Mucosa of gallbladder (tissue), 1 donor: ENCODE measurements around the gene MTHFD2L. TPM values are rescaled to one million over a fixed set of nuclear protein-coding genes. Genes with fewer than 3 reads are reported as not detected.

Experiments used
- DNase-seq: peaks from one replicate; pipeline ENCODE4 v3.0.0-alpha.2; 2020; ENCODE audit warnings: low spot score
- total RNA-seq: library from RNA; stranded (reverse); gene quantifications from one replicate; pipeline ENCODE4 v1.2.1, GENCODE V29; 2021
- donor health status: DM: no; HTN: no; CAD: no.

Gene MTHFD2L
- total RNA-seq, 1 donor from 2014 or later, result 6.8 TPM

DNA sequence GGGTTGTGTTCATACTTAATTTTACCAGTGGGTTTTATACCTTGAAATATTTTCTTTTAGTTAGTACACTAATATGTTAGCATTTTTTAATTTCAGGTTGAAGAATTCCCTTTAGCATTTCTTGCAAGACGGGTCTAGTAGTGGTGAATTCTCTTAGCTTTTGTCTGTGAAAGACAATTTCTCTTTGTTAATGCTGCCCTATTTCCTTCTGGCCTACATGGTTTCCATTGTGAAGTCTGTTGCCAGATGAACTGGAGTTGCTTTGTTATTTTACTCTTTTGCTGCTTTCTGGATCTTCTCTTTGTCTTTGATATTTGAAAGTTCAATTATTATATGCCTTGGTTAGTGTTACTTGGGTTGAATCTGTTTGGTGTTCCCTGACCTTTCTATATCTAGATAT, 25.0 kb upstream of the MTHFD2L start:
- DNase-seq, result no peak

DNA sequence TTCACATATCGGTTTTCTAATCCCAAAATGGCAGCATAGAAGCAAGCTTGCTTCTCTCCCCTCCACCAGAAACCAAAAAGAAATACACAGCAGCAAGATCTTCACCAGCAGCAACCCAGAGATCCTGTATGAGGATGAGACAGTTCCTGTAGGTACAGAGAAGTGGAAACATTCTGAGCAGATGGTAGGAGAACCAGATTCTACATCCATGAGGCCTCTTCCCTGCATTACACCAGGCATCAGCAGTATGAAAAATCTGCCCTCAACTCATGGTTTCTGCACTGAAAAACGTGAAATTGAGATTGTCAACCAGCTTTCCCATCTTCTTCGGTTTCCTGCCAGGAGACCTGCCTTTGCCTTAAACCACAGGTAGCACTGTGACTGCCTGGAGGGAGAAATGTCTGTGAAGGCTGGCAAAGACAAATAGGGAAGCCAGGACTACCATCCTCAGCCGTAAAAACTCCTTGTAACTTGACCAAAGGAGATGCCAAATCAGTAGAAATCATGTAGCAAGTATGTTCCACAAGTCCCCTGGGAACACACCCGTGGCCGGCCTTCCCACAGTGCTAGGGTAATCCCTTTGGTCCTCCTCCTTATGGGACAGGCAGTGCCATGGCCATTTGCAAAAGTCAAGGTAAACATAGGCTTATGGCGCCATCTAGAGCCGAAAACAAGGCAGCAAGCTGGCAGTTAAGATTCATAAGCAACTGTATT, 24.0 kb upstream of the MTHFD2L start:
- DNase-seq, result peak; percentile 73

DNA sequence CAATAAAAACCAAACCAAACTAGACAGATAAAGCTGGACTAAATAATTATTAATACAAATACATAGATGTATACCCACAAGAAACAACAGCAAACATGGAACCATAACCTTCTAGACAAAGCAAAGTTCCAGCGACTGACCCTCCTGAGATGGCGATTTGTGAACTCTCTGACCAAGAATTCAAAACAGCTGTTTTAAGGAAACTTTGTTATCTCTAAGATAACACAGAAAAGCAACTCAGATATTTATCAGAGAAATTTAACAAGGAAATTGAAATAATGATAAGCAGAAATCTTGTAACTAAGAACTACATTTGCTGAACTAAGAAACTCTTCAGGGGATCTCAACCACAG, 23.4 kb upstream of the MTHFD2L start:
- no peak for DNase-seq

DNA sequence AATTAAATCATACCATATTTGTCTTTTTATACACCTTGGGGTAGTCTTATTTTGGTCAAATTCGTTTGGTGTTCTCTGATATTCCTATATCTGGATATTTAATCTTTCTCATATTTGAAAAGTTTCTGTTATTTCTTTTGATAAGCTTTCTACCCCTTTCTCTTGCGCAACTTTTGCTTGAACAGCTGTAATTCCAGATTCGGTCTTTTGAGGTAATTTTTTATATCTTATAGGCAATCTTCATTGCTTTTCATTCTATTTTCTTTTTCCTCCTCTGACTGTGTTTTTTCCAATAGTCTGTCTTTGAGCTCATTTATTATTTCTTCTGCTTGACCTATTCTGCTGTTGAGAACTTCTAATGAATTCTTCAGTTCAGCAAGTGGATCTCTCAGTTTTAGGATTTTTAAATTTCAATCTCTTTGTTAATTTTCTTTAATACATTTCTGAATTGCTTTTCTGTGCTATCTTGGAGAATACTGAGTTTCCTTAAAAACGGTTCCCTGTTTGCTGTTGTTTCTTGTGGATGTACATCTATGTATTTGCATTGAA, 11.3 kb upstream of the MTHFD2L start:
- DNase-seq, result no peak

DNA sequence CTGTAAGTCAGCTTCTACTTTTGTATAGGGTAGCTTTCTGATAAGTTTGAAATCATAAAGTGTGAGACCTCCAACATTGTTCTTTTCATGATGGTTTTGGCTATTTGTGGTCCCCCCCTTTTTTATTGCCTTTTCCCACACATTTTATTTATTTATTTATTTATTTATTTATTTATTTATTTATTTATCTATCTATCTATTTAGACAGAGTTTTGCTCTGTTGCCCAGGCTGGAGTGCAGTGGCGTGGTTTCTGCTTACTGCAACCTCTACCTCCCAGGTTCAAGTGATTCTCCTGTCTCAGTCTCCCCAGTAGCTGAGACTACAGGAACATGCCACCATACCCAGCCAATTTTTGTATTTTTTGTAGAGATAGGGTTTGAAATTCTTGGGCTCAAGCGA, 9.7 kb upstream of the MTHFD2L start:
- no peak for DNase-seq

DNA sequence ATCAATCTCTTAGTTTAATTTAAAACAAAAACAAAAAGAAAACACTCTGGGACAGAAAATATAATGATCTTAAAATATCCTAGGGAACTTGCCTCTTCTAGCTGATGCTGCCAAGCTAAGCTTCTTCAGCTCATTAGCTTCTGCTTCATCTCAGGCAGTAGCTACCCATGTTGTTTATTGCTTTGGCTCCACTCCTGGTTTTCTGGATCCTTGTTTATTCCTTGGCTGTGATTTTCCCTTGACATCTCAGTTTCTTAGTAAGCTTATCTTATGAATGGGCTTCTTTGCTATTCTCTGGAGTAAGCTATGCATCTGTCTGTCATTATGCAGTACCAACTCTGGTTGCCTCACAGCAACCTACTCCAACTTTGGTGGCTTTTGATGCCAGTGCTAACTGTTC, 5.1 kb upstream of the MTHFD2L start:
- DNase-seq, result no peak

DNA sequence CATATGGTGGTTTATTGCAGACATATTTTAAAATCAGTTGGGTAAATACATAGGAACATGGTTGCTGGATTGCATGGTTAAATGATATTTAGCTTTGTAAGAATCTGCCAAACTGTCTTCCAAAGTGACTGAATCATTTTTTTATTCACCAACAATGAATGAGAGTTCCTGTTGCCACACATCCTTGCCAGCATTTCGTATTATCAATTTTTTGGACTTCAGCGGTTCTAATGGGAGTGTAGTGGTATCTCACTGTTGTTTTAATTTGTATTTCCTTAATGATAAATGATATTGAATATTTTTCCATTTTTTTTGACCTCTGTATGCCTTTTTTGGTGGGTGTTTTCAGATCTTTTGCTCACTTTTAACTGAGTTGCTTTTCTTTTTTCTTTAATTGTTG, 1.4 kb upstream of the MTHFD2L start:
- DNase-seq, result no peak

DNA sequence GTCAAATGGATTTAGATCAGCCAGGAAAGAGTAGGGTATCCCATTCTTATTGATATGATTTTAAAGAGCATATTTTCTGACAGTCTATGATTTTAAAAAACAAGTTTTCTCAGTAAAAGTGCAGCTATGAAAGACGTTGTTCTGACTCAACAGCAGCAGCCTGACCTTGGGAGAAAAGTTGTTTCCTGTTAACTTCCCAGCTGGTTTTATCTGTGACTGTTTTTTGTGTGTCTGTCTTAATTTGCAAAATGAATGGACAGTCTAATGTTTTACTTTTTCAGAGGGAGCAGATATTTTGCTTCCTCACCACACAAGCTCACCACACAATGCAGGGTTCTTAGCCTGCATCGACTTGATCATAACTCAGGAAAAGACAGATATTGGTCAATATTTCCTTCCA, 764 bp upstream of the MTHFD2L start:
- DNase-seq, result no peak

DNA sequence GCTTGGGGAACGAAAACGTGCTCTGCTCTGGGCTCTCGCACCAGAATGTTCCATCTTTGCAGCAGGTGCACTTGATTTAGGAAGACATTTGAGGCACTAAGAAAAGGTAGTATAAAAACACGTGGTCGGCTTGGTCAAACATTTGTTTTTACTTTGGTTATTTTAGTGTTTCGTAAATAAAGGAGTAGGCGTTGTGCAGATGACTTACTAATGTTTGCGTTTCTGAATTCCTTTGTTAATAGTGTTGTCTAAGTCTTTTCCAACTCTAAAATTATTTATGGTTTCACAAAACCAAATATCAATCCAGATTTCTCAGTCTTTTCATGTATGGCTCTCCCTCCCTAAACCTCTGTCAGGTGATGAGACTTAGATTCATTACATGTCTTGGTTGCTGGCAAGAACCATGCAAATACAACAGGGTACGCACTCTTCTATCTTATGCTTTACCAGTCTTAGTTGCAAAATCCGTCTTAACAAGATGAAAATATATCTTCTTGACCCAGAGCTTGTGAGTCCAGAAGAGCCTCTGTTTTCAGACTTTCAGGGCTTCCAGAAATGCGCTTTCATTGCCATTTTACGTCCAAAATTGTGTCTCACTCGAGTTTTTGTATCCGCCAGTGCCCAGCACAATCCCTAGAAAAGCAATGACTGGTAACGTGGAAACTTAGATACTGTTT, 686 bp downstream of the MTHFD2L start:
- DNase-seq, result no peak

DNA sequence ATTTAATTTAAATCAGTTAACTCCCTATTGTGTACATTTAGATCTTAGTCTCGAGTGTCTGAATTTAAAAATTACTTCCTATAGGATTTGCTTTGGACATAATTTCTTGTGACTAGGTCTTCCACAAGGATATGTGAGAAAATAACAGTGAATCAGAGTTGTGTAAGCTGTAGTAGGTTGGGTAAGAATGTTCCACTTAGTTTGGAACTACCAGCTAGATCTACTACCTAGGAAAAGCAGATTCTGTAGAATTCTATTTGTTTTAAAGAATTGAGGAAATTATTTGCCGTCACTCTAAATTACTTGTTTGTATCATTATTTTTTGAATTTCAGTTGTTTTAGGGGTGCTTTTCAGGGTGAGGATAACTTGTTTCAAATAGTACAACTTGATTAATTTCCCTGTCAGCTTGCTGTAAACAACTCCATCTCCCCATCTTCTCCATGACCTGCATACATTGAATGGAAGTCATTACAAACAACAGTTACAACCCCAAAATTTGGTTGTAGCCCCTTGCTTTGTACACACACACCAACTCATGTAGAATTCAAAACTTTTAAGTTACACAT, 1.3 kb downstream of the MTHFD2L start:
- DNase-seq, result no peak

DNA sequence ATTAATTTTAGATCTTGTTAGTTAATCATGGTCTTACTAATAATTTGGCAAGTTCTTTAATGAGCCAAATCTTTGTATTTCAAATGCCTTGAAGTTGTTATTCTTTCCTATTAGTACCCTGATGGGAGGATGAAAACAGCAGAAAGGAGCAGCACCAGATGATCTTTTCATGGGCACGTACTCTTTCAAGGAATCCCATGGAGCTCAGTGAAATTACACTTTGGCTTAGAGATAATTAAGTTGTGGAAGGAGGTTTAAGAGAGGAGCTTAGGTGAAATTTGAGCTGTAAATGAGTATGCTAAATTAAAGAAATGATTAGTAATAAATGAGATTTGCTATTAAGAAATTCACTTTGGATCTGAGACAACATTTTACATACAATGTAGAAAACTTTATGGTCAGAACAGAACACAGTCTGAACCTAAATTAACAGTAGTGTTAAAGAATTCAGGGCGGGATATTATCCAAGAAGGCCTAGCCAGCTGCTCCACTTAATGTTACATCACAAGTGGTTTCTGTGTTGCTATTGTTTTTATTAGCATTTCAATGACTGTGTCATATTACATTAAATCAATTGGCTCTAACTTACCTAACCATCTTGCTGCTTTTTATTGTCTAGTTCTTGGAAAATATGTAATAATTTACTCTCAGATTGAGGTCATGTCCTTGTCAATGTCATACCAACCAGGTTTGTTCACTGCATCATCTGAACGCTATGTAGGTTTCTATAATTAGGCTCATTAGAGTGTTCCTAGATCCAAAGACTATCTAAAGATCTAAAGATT, 3.9 kb downstream of the MTHFD2L start:
- no peak for DNase-seq

DNA sequence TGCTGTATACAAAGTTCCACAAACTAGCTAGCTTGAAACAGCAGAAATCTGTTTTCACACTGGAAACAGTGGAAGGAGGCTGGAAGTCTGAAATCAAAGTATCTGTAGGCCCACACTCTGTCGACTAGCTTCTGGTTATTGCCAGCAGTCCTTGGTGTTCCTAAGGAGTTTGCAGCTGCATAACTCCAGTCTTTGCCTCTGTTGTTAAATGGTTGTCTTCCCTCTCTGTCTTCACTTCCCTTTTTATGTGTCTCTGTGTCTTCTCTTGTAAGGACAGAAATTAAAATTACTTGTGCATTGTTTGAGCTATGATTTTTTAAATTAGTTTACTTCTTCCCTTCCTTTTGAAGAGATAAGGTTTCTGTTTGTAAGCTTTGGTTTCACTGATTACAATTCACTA, 8.2 kb downstream of the MTHFD2L start:
- no peak for DNase-seq

DNA sequence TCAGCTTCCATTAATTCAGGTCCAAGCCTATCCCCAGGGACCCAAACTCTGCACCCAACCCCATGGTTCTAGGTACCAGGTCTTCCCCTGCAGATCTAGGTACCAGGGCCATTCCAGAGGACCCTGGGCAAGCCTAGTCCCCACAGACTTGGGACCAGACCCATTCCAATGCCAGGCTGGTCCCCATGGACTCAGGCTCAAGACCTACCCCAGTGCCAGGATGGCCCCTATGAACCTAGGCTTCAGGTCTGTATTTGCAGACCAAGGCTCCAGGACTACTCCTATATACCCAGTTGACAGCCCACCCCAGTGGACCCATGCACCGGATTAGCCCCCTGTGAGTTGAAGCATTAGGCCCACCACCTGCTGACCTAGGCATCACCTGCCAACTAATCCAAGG, 8.9 kb downstream of the MTHFD2L start:
- DNase-seq, result no peak

DNA sequence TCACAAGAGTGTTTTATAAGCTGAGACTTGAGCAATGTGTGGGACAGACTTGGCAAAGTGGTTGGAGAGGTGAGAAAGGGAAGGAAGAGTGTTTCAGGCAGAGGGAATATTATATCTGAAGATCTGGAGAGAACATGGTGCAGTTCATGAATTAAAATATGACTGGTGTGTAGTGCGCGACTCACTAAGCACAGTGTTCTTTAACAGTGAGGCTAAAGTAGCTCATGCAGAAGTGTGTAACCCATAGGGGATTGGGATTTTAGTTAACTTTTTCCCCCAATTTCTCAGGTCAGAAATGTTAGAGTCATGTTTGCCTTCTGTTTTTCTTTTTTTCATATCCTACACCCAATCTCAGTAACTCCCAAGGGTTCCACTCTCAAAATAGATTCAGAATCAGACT, 9.7 kb downstream of the MTHFD2L start:
- no peak for DNase-seq

DNA sequence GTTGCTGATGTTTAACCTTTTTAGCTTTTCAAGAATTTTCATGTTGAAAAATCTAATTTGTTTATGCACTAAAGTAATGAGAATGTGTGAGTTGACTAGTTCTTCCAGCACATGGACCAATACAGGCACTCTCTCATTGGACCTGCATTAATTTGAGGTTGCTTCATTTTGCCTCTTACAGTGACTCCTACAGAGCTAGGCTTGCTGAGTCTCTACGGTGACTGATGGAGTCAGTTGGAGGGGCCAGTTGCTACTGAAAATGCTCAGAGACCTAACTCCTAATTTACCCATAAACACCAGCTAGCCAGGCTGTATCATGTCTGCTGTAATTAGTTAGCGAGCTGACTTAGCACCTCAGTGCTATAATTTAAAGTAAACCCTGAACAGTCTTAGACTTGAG, 10.9 kb downstream of the MTHFD2L start:
- DNase-seq, result no peak

DNA sequence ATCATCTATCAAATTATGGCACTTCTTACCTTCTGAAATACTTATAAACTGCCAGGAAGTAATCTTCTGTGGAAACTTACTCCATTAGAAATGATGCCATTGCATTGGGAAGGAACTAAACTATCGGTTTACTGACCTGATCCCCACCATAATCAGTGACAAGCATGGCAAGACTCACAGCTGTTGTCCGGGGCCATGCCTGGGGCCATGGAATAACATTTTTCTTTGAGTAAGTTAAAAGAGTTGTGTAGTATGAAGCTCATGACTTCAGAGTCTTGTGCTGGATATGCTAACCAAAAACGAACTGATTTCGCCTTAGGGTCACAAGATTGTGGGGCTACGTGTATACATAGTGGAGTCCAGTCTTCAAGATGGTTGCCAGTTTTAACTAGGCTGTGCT, 15.4 kb downstream of the MTHFD2L start:
- no peak for DNase-seq

DNA sequence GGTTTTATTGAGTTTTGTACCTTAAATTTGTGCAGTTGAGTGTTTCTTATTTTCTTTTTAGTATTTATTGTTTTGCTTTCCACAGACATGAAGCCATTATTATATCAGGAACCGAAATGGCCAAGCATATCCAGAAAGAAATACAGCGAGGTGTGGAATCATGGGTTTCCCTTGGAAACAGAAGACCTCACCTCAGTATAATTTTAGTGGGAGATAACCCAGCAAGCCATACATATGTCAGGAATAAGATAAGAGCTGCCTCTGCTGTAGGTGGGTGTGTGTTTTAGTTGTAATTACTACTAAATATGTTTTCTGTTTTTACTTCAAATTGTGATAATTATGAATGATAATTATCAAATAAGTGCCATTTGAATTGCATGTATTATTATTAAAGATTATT, 16.5 kb downstream of the MTHFD2L start:
- no peak for DNase-seq

DNA sequence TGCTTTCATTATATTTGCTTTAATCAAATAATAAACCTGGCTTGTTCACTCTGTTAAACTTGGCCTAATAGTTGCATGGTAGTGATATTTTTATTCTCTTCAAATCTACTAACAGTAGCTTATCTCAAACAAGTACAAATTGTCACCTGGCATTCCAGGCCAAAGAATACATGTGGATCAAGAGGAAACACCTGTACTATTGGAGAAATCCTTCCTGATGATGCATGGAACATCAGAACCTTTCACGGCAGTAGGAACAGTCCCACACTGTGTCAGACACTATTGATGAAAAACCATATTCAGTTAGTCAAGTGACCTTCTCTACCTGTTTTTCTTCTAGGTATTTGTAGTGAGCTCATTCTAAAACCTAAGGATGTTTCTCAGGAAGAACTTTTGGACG, 17.0 kb downstream of the MTHFD2L start:
- no peak for DNase-seq

DNA sequence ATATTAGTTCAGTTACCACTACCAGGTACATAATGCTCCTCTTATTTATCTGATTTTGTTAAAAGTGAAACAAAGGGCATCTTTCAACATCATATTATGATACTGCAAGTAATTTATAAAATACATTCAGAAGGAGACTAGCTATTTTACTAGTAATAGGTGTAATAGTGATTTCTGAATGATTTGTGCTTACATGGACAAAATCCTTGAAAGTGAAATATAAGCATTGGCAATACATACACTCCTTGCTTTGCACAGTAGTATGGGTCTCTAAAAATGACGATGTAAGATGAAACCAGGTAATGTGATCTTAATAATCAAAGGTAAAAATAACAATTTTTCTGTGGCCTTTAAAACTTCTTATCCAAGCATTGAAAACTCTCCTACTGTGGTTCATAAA, 17.5 kb downstream of the MTHFD2L start:
- DNase-seq, result no peak

DNA sequence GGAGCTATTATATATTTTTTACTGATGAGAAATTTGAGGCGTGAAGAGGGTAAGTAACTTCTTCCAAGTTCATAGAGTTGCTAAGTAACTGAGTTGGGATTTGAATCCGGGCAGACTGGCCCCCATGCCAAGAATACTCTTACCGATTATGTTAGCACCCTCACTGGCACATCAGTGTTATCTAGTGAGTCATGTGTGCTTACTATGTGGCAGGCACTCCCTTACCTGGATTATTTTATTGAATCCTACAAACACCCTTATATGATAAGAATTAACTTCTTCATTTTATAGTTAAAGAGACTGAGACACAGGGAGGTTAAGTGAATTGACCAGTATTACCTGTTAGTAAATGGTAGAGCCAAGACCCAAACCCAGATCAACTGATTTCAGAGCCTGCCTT, 20.9 kb downstream of the MTHFD2L start:
- DNase-seq, result no peak

DNA sequence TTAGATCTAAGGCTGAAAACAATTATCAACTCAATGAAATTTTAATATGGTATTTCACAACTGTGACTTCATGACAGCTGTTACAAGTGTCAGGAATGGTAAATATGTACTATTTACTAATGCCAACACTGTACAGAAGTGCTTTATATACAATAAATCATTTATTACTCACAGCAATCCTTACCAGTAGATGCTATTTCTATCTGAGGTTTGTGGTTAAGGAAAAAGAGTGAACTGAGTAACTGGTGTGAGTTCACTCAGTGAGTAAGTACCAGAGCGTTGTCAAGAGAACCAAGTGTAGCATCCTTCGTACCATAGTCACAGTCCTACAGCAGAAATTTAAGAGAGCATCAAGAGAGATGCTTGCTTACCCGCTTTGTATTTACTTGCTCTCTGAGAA, 23.3 kb downstream of the MTHFD2L start:
- DNase-seq, result no peak

DNA sequence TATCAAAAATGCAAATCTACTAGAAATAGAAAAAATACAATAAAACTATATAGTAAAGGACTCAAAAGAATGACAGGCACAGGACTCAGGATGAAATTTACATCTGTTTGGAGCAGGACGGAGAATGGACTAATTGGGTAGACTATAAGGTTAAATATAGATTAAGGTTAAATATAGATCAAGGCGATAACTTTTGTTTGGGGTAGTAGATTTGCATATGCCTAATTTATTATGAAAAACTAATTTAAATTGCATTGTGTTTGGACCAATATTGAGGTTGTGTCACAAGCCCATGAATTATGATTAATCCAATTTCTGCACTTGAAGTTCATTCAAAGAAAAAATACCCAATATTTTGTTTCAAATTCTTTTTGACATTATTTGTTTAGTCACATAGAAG, 31.0 kb downstream of the MTHFD2L start:
- no peak for DNase-seq
